GM12864 (cell line): ENCODE results near the gene DAB1.

ENCODE experiments used
- DNase-seq: peaks from one replicate; pipeline ENCODE4 v3.0.0-alpha.2; 2011; ENCODE audit warnings: low read depth
- H3K4me3 ChIP-seq: 2 replicates; pipeline ENCODE4 v1.5.1; 2011; ENCODE audit warnings: mild to moderate bottlenecking, low read depth, low read length, control low read depth
- CTCF ChIP-seq: IDR thresholded peaks from 2 replicates; pipeline ENCODE4 v1.5.1; 2011; ENCODE audit warnings: low read depth, mild to moderate bottlenecking, moderate library complexity, low read length, control low read depth, inconsistent platforms; ENCODE audit errors: missing control alignments

Gene DAB1

GRCh38 chr1:57276918-57277317 is 146.9 kb downstream of the DAB1 start:
- H3K4me3 ChIP-seq = no peak overlapping the region
- TF ChIP-seq CTCF = no peak
- no peak for DNase-seq

GRCh38 chr1:57272601-57273000 is 151.3 kb downstream of the DAB1 start:
- no peak for TF ChIP-seq CTCF
- DNase-seq = no peak

DNA sequence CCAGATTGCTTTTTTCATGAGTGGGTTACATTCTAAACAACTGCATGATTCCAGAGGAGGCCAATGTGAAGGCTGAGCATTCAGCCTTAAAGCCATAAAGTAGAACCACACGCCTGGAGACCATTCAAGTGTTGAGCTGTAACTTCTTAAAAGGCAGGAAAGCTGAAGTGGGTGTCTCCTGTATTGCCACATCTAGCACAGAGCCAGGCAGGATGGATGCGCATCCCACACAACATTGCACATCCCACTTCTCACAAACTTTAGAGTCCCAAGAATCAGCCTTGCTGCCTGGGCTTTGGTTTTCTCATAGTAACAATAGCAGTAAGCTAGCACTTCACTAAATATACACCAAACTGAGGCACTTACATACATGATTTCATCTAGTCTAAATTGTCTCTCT is 151.7 kb downstream of the DAB1 start:
- H3K4me3 ChIP-seq = no peak overlapping the region
- no peak for DNase-seq
- no peak for TF ChIP-seq CTCF

More at GRCh38 chr1:57272601-57273000, 151.3 kb downstream of the DAB1 start:
- H3K4me3 ChIP-seq = no peak overlapping the region

- no peak for TF ChIP-seq CTCF
- no peak overlapping the region for H3K4me3 ChIP-seq
- no peak for DNase-seq
These were observed 152.7 kb downstream of the DAB1 start for GRCh38 chr1:57270927-57271698.

- no peak overlapping the region for H3K4me3 ChIP-seq
- no peak for TF ChIP-seq CTCF
- no peak for DNase-seq
These were observed 154.1 kb downstream of the DAB1 start for GRCh38 chr1:57269630-57270225.

GRCh38 chr1:57265104-57265503 is 158.8 kb downstream of the DAB1 start:
- DNase-seq = no peak
- no peak for TF ChIP-seq CTCF
- H3K4me3 ChIP-seq = no peak overlapping the region

GRCh38 chr1:57262472-57262871 is 161.4 kb downstream of the DAB1 start:
- TF ChIP-seq CTCF = no peak
- DNase-seq = no peak
- H3K4me3 ChIP-seq = no peak overlapping the region
